C4-2B (cell line): ENCODE results near the gene VEGFD.

Source experiments
- ZFX ChIP-seq: fragments of 450-650 bp; IDR thresholded peaks from 2 replicates; pipeline ENCODE4 v1.6.1; 2017
- TF ChIP-seq, protein P1 (sequence below): fragments of 450-650 bp; conservative IDR thresholded peaks from 2 replicates; pipeline ENCODE4 v1.5.1; 2017; ENCODE audit warnings: mild to moderate bottlenecking

DNA sequence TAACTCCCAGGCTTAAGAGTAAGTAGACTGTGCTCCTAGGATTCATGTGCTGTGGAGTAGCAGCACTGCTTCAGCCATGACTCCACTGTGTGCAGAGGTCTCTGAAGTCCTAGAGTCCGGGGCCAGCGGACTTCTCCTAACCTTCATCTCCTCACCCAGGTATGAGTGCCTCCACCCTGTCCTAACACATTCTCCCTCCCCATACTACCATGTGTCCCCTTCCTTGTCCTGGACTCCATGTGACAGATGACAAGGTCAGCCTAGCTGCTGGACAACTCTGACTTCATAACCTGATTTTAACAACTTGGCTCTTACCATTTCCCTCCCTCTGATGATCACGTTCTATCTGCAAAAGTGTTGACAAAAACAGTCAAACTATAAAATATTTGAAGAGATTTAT is 85.4 kb downstream of the VEGFD start:
- TF ChIP-seq, protein P1, sequence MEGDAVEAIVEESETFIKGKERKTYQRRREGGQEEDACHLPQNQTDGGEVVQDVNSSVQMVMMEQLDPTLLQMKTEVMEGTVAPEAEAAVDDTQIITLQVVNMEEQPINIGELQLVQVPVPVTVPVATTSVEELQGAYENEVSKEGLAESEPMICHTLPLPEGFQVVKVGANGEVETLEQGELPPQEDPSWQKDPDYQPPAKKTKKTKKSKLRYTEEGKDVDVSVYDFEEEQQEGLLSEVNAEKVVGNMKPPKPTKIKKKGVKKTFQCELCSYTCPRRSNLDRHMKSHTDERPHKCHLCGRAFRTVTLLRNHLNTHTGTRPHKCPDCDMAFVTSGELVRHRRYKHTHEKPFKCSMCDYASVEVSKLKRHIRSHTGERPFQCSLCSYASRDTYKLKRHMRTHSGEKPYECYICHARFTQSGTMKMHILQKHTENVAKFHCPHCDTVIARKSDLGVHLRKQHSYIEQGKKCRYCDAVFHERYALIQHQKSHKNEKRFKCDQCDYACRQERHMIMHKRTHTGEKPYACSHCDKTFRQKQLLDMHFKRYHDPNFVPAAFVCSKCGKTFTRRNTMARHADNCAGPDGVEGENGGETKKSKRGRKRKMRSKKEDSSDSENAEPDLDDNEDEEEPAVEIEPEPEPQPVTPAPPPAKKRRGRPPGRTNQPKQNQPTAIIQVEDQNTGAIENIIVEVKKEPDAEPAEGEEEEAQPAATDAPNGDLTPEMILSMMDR: no peak
- TF ChIP-seq ZFX: no peak
